GM12875 (cell line): ENCODE results near the gene FOXF1.

Source experiments
- H3K4me3 ChIP-seq: one replicate; pipeline ENCODE4 v1.5.1; 2011; ENCODE audit warnings: low read depth, low read length, control low read depth
- TF ChIP-seq, protein P1 (sequence below): IDR thresholded peaks from 2 replicates; pipeline ENCODE4 v1.5.1; 2011; ENCODE audit warnings: low read depth, mild to moderate bottlenecking, control low read depth, inconsistent platforms, low read length, moderate library complexity, borderline replicate concordance; ENCODE audit not compliant: insufficient read depth

Gene FOXF1

GRCh38 chr16:86538196-86538780 lies 28.0 kb downstream of the FOXF1 start:
- no peak overlapping the region for H3K4me3 ChIP-seq
- TF ChIP-seq, protein P1, sequence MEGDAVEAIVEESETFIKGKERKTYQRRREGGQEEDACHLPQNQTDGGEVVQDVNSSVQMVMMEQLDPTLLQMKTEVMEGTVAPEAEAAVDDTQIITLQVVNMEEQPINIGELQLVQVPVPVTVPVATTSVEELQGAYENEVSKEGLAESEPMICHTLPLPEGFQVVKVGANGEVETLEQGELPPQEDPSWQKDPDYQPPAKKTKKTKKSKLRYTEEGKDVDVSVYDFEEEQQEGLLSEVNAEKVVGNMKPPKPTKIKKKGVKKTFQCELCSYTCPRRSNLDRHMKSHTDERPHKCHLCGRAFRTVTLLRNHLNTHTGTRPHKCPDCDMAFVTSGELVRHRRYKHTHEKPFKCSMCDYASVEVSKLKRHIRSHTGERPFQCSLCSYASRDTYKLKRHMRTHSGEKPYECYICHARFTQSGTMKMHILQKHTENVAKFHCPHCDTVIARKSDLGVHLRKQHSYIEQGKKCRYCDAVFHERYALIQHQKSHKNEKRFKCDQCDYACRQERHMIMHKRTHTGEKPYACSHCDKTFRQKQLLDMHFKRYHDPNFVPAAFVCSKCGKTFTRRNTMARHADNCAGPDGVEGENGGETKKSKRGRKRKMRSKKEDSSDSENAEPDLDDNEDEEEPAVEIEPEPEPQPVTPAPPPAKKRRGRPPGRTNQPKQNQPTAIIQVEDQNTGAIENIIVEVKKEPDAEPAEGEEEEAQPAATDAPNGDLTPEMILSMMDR, result no peak

DNA sequence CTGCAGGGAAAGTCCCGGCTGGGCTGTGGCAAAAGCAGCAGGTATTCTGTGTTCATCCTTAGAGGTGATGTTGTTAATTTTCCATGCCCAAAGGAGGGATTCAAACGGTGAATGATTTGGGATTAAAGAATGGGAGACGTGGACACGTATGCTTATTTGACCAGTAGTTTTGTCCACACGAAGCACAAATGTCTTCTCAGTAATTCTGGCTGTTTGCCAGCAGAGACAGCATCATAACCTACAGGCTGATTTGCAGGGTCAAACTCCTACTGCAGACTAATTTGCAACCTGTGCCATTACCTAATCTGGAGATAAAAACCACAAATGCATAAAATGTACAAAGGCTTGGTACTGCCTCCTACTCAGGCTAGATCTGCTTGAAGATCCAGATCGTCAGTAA lies 30.6 kb downstream of the FOXF1 start:
- H3K4me3 ChIP-seq, result no peak overlapping the region
- TF ChIP-seq, protein P1, result no peak

GRCh38 chr16:86541560-86541959 lies 31.2 kb downstream of the FOXF1 start:
- H3K4me3 ChIP-seq, result no peak overlapping the region
- TF ChIP-seq, protein P1, result no peak

- TF ChIP-seq, protein P1, result no peak
- no peak overlapping the region for H3K4me3 ChIP-seq
Measured at GRCh38 chr16:86542756-86543750, 32.7 kb downstream of the FOXF1 start.

GRCh38 chr16:86545481-86545880 lies 35.2 kb downstream of the FOXF1 start:
- TF ChIP-seq, protein P1, result no peak
- H3K4me3 ChIP-seq, result no peak overlapping the region

DNA sequence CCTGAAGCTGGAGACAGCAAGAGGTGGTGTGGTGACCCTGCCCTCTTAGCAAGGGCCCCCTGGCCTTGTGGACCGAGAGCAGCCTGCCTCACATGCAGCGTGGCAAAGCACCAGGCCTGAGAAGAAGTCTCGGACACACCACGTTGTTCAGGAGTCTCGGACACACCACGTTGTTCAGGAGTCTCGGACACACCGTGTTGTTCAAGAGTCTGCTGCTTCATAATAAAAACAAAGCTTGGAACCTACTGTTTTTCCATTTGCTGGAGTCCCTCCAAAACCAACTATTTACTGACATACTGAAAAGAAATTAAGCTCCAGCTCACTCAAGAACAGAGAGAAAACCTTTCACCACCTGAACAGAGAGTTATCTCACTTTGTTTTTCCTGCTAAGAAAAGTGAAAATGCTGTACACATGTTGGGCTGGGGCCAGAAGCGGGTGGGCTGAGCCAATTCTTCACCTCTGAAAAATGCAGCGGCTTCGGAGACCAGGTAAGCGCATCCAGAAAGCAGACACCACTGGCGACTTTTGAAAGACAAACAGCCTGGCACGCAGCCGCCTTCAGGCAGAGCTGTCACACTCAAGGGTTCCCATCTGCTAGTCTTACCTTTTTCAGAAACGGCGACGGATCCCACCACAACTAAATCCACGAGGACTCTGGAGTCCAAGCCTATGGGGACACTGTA lies 35.8 kb downstream of the FOXF1 start:
- TF ChIP-seq, protein P1, result no peak
- no peak overlapping the region for H3K4me3 ChIP-seq
